ENCODE measurements around the gene ARMH3.
"Not testable (repeated sequence)": the region's sequence is repeated elsewhere in the genome, so short reads cannot be mapped to it uniquely, and the experiment has no call there.

Gene ARMH3

GRCh38 chr10:102066399-102067088 is 10.6 kb upstream of the ARMH3 start:
- DNase-seq (ENCODE audit: low spot score), result no peak
- in situ Hi-C loops (cut with MboI; ENCODE audit: low pct_unique_long_range_greater_than_20kb, low sequenced_read_pairs, unreplicated experiment), result no loop called here
- no peak for TF ChIP-seq CTCF (IDR thresholded peaks at IDR 0.05; ENCODE audit: extremely low read depth, insufficient read depth, missing control alignments)

GRCh38 chr10:102065561-102066398 is 9.8 kb upstream of the ARMH3 start:
- no peak for TF ChIP-seq CTCF (IDR thresholded peaks at IDR 0.05; ENCODE audit: extremely low read depth, insufficient read depth, missing control alignments)
- peak; percentile 46 for DNase-seq (ENCODE audit: low spot score)
- in situ Hi-C loops (cut with MboI; ENCODE audit: low pct_unique_long_range_greater_than_20kb, low sequenced_read_pairs, unreplicated experiment), result no loop called here

- DNase-seq (ENCODE audit: low spot score), result peak; percentile 99
- peak; percentile 8 for TF ChIP-seq CTCF (IDR thresholded peaks at IDR 0.05; ENCODE audit: extremely low read depth, insufficient read depth, missing control alignments)
- in situ Hi-C loops (cut with MboI; ENCODE audit: low pct_unique_long_range_greater_than_20kb, low sequenced_read_pairs, unreplicated experiment), result no loop called here
Observed at GRCh38 chr10:102064868-102065560, 9.0 kb upstream of the ARMH3 start, which contains the start of gene HPS6. TSS of gene HPS6 (plus strand) at chr10:102065349. CDS start at chr10:102065475, 126 bp downstream.

GRCh38 chr10:102064503-102064867 is 8.5 kb upstream of the ARMH3 start:
- in situ Hi-C loops (cut with MboI; ENCODE audit: low pct_unique_long_range_greater_than_20kb, low sequenced_read_pairs, unreplicated experiment), result no loop called here
- TF ChIP-seq CTCF (IDR thresholded peaks at IDR 0.05; ENCODE audit: extremely low read depth, insufficient read depth, missing control alignments), result no peak
- no peak for DNase-seq (ENCODE audit: low spot score)

- in situ Hi-C loops (cut with MboI; ENCODE audit: low pct_unique_long_range_greater_than_20kb, low sequenced_read_pairs, unreplicated experiment), result no loop called here
- no peak for TF ChIP-seq CTCF (IDR thresholded peaks at IDR 0.05; ENCODE audit: extremely low read depth, insufficient read depth, missing control alignments)
- no peak for DNase-seq (ENCODE audit: low spot score)
Observed at GRCh38 chr10:102059987-102060386, 4.0 kb upstream of the ARMH3 start.

GRCh38 chr10:102054881-102055646 is 909 bp downstream of the ARMH3 start:
- in situ Hi-C loops (cut with MboI; ENCODE audit: low pct_unique_long_range_greater_than_20kb, low sequenced_read_pairs, unreplicated experiment); DNase-seq (ENCODE audit: low spot score): not testable (repeated sequence)
